LNCAP (cell line): ENCODE data around the gene PM20D1.

Experiments used
- TF ChIP-seq, protein P1 (sequence below): fragments of 450-650 bp; IDR thresholded peaks from 2 replicates; pipeline ENCODE4 v1.5.1; 2017; ENCODE audit warnings: mild to moderate bottlenecking

The PM20D1 gene, protein sequence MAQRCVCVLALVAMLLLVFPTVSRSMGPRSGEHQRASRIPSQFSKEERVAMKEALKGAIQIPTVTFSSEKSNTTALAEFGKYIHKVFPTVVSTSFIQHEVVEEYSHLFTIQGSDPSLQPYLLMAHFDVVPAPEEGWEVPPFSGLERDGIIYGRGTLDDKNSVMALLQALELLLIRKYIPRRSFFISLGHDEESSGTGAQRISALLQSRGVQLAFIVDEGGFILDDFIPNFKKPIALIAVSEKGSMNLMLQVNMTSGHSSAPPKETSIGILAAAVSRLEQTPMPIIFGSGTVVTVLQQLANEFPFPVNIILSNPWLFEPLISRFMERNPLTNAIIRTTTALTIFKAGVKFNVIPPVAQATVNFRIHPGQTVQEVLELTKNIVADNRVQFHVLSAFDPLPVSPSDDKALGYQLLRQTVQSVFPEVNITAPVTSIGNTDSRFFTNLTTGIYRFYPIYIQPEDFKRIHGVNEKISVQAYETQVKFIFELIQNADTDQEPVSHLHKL

DNA sequence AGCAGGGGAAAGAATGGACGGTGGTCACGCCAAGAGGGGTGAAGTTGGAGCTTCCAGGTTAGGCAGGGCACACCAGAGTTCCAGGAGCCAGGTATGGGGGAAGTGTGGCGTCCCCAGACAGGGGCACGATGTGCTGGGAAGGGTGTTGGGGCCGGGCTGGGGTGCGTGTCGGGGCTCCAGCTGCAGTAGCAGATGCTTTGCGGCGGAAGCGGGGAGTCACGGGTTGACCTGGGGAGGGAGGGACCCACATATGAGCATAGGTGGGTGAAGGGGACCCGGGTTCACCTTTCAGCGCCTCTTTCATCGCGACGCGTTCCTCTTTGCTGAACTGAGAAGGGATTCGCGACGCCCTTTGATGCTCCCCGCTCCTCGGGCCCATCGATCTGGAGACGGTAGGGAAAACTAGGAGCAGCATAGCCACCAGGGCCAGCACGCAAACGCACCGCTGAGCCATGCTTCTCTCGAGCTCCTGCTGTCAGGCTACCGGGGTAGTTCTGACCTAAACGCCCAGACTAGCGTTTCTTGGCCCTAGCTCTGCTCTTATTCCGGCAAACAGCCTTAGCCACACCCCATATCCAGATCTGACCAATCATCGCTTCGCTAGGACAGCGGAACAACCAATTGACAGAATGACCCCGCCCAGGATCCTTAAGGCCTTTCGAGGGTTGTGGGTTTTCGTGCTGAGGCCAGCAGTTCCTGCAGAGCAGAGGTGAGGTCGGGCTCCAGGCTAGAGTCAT, at the start of gene PM20D1:
Gene PM20D1 (minus strand): TSS at position 514 of the 737 bp plus-strand sequence. CDS start 60 bp downstream, at position 454.
- TF ChIP-seq, protein P1, sequence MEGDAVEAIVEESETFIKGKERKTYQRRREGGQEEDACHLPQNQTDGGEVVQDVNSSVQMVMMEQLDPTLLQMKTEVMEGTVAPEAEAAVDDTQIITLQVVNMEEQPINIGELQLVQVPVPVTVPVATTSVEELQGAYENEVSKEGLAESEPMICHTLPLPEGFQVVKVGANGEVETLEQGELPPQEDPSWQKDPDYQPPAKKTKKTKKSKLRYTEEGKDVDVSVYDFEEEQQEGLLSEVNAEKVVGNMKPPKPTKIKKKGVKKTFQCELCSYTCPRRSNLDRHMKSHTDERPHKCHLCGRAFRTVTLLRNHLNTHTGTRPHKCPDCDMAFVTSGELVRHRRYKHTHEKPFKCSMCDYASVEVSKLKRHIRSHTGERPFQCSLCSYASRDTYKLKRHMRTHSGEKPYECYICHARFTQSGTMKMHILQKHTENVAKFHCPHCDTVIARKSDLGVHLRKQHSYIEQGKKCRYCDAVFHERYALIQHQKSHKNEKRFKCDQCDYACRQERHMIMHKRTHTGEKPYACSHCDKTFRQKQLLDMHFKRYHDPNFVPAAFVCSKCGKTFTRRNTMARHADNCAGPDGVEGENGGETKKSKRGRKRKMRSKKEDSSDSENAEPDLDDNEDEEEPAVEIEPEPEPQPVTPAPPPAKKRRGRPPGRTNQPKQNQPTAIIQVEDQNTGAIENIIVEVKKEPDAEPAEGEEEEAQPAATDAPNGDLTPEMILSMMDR: no peak

DNA sequence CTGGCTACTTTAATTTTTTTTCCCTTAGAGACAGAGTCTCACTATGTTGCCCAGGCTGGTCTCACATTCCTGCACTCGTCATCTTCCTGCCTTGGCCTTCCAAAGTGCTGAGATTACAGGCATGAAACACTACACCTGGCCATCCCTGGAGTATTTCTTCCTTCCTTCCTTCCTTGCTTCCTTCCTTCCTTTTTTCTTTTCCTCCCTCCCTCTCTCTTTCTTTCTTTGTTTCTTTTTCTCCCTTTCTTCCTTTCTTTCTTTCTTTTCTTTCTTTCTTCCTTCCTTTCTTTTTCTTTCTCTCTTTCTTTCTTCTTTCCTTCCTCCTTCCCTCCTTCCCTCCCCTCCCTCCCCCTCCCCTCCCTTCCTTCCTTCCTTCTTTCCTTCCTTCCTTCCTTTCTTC, 46.4 kb upstream of the PM20D1 start:
- TF ChIP-seq, protein P1: no peak

DNA sequence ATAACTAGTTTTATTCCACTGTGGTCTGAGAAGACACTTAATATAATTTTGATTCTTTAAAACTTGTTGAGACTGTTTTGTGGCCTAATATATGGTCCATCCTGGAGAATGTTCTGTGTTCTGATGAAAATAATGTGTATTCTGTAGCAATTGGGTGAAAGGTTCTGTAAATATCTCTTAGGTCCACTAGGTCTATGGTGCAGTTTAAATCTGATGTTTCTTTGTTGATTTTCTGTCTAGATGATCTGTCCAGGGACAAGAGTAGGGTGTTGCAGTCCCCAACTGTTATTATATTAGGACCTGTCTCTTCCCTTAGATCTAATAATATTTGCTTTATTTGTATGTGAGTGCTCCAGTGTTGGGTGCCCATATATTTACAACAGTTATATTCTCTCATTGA, 33.9 kb upstream of the PM20D1 start:
- TF ChIP-seq, protein P1: no peak

DNA sequence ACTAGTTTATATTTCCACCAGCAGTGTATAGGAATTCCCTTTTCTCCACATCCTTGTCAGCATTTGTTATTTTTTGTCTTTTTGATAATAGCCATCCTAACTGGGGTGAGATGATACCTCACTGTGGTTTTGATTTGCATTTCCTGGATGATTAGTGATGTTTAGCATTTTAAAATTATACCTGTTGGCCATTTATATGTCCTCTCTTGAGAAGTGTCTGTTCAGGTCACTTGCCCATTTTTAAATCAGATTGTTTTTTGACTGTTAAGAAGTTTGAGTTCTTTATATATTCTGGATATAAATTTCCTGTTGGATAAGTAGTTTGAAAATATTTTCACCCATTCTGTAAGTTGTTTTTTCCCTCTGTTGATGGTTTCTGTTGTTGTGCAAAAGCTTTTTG, 31.0 kb upstream of the PM20D1 start:
- TF ChIP-seq, protein P1: no peak

DNA sequence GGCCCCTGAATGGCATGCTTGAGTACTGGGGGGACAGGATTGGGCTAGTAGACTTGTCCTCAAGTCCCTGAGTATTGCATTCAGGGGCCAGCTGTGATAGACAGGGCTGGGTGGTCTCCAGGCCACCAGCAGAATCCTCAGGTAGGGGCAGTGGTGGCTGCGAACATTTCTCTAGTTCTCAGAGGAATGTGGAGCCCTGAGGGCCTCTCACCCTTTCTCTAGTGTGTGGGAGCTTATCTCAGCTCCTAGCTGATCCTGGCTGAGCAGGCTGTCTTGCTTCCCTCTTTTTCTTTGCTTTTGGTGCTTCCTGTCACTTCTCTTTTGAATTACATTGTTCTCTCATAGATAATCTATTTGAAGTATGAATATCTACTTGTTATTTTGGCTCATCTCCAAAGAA, 30.0 kb upstream of the PM20D1 start:
- TF ChIP-seq, protein P1: no peak

DNA sequence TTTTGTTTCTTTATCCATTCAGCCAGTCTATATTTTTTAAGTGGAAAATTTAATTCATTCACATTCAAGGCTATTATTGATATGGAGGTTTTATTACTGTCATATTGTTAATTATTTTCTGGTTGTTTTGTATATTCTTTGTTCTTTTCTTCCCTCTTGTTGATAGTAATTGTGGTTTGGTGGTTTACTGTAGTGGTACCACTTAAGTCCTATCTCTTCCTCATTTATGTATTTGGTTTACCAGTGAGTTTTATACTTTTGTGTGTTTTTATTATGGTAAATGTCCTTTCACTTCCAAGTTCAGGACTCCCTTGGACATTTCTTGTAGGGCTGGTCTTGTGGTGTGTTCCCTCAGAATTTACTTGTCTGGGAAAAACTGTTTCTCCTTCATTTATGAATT, 28.1 kb upstream of the PM20D1 start:
- TF ChIP-seq, protein P1: no peak

DNA sequence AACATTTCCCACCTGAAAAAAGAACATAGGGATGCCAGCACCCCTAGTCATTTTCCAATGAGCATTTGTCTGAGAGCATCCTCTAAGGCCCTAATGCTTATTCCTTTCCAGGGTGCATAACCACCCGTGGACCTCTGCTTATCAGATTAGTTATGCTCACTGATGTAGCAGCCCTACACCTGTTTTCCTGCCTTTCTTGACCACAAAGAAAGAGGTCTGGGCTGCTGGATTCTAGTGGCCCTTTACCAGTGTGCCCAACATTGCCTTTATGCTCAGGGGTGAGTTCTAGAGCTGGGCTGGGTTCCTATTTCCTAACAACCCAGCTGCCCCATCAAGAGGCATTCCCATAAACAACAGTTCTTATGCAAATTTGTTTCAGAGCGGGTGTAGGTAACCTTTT, 20.3 kb upstream of the PM20D1 start:
- TF ChIP-seq, protein P1: no peak
